GM18861 (cell line): ENCODE results near the gene PEX6.
A peak's percentile ranks its signal among the peaks of the same experiment; 100 is the strongest.

Source experiments
- ATAC-seq: cut with Tn5 transposase; IDR thresholded peaks from one replicate; pipeline ENCODE4 v1.9.1; 2021; ENCODE audit not compliant: unreplicated experiment

The PEX6 gene

DNA sequence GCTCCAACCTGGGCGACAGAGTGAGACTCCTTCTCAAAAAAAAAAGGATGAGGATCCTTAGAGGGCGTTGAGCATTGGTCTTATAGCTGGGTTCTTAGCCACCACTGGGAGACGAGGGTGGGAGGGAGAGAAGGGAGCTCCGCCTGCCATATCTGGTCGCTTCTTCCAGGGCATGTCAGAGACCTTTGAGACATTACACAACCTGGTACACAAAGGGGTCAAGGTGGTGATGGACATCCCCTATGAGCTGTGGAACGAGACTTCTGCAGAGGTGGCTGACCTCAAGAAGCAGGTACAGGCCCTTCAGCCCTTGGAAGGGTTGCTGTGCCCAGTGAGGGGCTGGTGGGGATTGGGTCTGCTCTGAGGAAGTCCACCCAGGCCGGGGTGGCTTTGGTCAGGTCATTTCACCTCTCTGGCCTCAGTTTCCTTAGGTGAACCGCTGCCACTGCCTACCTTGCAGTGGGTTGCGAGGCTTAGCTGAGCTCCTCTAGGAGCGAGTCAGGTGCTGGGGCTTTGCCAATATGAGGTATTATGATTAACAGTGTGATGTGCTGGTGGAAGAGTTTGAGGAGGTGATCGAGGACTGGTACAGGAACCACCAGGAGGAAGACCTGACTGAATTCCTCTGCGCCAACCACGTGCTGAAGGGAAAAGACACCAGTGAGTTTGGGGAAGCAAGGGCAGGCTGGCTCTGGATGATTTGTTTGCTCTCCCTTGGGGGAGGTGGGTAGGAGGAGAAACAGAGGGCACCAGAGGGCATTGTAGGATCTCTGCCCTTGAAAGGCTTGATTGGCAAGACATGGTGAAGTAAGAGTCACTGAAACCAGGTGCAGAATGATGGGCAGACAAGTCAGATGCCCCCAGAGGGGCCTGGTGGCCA lies 41.2 kb downstream of the PEX6 start:
- ATAC-seq: no peak

- ATAC-seq: no peak
Observed at GRCh38 chr6:42936398-42936797, 42.6 kb downstream of the PEX6 start.

DNA sequence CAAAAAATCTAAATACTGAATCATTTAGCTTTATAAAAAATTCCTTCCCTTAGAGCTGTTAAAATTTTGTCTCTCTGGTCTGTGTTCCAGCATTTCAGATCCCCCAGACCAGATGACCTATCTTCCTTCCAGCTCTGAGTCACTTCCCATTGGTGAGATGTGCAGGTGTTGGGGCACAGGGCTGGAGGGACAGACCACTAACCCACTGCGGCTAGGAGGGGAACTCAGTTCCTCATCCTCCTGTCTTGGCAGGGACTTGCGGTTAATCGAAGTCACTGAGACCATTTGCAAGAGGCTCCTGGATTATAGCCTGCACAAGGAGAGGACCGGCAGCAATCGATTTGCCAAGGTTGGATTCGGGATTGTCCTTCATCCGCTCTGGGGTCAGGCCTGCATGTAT lies 43.7 kb downstream of the PEX6 start:
- ATAC-seq: no peak

GRCh38 chr6:42933205-42933604 lies 45.8 kb downstream of the PEX6 start:
- no peak for ATAC-seq

GRCh38 chr6:42932412-42932811 lies 46.6 kb downstream of the PEX6 start:
- no peak for ATAC-seq

- peak; percentile 56 for ATAC-seq
Observed at GRCh38 chr6:42929821-42930360, 49.1 kb downstream of the PEX6 start.

GRCh38 chr6:42928986-42929820 lies 49.8 kb downstream of the PEX6 start, which contains the start of gene CNPY3:
CNPY3 (plus strand) TSS chr6:42929480; CDS start chr6:42929571, 91 bp downstream.
- ATAC-seq: peak; percentile 68

DNA sequence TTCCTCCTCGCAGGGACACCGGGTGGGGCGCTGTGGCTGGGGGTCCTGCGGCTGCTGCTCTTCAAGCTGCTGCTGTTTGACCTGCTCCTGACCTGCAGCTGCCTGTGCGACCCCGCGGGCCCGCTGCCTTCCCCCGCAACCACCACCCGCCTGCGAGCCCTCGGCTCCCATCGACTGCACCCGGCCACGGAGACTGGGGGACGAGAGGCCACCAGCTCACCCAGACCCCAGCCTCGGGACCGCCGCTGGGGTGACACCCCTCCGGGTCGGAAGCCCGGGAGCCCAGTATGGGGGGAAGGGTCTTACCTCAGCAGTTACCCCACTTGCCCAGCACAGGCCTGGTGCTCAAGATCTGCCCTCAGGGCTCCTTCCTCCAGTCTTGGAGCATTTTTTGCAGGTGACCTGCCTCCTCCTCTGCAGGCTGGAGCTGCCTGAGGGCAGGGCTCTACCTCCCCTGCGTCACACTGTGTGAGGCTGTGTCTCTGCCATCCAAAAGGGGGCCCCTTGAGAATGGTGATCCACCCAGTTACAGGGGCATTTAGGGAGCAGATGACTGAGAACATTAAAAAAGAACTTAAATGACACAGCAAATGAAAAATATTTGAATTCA lies 53.6 kb downstream of the PEX6 start:
- ATAC-seq: no peak

DNA sequence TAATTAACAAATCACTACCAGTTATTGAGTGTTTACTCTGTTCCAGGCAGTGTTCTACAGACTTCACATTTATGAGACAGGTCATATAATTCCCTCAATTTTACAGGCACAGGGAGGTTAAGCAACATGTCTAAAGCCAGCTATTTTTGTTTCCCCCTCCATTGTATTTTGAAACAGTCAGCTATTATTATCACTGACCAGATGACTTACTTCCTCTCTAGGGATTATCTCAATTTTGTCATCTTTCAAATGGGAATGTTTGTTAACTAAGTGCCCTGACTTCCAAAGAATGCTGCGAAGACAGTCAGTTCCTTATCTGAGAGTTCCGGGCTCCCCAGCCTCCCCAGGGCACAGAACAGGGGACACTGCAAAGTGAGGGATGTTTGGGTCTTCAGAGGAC lies 55.3 kb downstream of the PEX6 start:
- no peak for ATAC-seq

DNA sequence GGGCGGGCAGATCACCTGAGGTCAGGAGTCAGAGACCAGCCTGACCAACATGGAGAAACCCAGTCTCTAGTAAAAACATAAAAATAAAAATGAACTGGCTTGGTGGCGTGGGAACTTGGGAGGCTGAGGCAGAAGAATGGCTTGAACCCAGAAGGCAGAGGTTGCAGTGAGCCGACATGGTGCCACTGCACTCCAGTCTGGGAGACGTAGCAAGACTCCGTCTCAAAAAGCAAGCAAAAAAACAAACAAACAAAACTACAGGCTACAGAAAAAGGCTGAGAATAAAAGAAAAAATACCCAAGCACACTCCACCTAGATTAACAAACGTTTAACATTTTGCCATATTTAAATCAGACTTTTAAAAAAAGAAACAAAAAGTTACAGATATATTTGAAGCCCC lies 57.2 kb downstream of the PEX6 start:
- no peak for ATAC-seq

- ATAC-seq: no peak
Observed at GRCh38 chr6:42916288-42916687, 62.7 kb downstream of the PEX6 start.

DNA sequence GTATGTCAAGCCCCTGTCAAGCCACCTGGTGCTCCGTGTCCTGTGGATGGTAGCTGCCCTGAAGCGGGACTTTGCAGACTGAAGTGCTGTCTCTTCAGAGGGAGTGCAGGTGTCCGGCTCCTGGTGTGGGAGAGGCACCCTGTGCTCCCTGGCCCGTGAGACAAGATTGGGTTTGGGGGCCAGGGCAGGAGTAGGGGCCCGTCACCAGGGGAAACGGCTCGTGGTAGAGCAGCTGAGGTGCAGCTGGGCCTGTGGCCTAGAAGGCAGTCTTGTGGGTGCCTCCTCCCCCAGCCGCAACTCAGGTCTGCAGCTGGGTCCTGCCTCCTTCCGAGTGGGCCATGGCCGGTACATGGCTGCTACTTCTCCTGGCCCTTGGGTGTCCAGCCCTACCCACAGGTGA lies 63.2 kb downstream of the PEX6 start, which contains the start of gene PTCRA:
TSS of gene PTCRA (plus strand) at position 322 of the 400 bp plus-strand sequence. CDS start at position 339, 17 bp downstream.
- ATAC-seq: no peak

DNA sequence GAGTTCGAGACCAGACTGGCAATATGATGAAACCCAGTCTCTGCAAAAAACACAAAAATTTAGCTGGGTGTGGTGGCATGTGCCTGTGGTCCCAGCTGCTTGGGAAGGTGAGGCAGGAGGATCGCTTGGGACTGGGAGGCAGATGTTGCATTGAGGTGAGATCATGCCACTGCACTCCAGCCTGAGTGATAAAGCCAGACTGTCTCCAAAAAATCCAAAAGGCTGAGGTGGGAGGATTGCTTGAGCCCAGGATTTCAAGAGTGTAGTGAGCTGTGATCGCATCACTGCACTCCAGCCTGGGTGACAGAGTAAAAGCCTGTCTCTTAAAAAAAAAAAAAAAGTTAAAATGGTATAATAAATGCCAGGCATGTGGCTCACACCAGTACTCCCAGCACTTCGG lies 64.4 kb downstream of the PEX6 start:
- ATAC-seq: no peak
